GM10248 (cell line): ENCODE measurements around the gene PTMS.

Experiments
- CTCF ChIA-PET: fragments of 300-600 bp; sonication (Branson Sonifier 250); formaldehyde crosslinking; extraction: SDS; loops from one replicate; lab custom pipeline; 2021; ENCODE audit warnings: antibody characterized with exemption; lab: Yijun Ruan, JAX
- POLR2A ChIA-PET: fragments of 350-650 bp; sonication (Branson Sonifier 250); formaldehyde crosslinking; extraction: SDS; loops from one replicate; lab custom pipeline; 2020; ENCODE audit warnings: antibody characterized with exemption; lab: Yijun Ruan, JAX
- DNase-seq: peaks from one replicate; pipeline ENCODE4 v3.0.0; 2012; ENCODE audit errors: extremely low spot score
- CTCF ChIP-seq: IDR thresholded peaks from 2 replicates; pipeline ENCODE4 v1.5.1; 2012; ENCODE audit warnings: mild to moderate bottlenecking, low read depth; ENCODE audit errors: extremely low read depth, missing control alignments, control extremely low read depth

Gene PTMS

GRCh38 chr12:6773590-6774351, 7.6 kb downstream of the PTMS start:
- POLR2A ChIA-PET, result no interaction called here
- no peak for TF ChIP-seq CTCF
- CTCF ChIA-PET, result interaction anchor here (1.9 to 9.3 kb wide), 3 partner anchors 5 to 21 kb away, joined by 7 to 117 read pairs (median 64); partner anchors contain the start of genes LAG3, MLF2 and PTMS
- no peak for DNase-seq

GRCh38 chr12:6774499-6775062, 8.4 kb downstream of the PTMS start:
- POLR2A ChIA-PET, result interaction anchor here (0.6 kb wide), 1 partner anchor 13 kb away, joined by 3 read pairs; no protein-coding TSS in a partner anchor
- CTCF ChIA-PET, result interaction anchor here (0.9 to 9.3 kb wide), 4 partner anchors 6 to 22 kb away, joined by 3 to 117 read pairs (median 36); partner anchors contain the start of genes LAG3, MLF2 and PTMS
- TF ChIP-seq CTCF, result no peak
- DNase-seq, result no peak

- ChIA-PET POLR2A (interaction anchor here (0.6 to 1.8 kb wide), 2 partner anchors 12 to 92 kb away, joined by 3 to 5 read pairs; partner anchors contain the start of gene TPI1), CTCF (interaction anchor here (0.9 to 9.3 kb wide), 5 partner anchors 7 to 60 kb away, joined by 3 to 117 read pairs (median 4); partner anchors contain the start of genes LAG3, MLF2 and PTMS)
- no peak for TF ChIP-seq CTCF
- no peak for DNase-seq
These were observed 9.3 kb downstream of the PTMS start for GRCh38 chr12:6775185-6776174.

- no peak for DNase-seq
- POLR2A ChIA-PET, result interaction anchor here (1.1 to 1.8 kb wide), 2 partner anchors 10 to 90 kb away, joined by 3 to 5 read pairs; partner anchors contain the start of gene TPI1
- CTCF ChIA-PET, result interaction anchor here (1.0 to 9.3 kb wide), 9 partner anchors 9 to 173 kb away, joined by 3 to 117 read pairs (median 4); partner anchors contain the start of genes LAG3, MLF2 and PTMS
- no peak for TF ChIP-seq CTCF
These were observed 11.2 kb downstream of the PTMS start for GRCh38 chr12:6777386-6777785.

GRCh38 chr12:6778217-6778573, 12.0 kb downstream of the PTMS start:
- CTCF ChIA-PET, result interaction anchor here (0.7 to 9.3 kb wide), 20 partner anchors 10 to 174 kb away, joined by 3 to 117 read pairs (median 4); partner anchors contain the start of genes CD4, COPS7A, LAG3 and MLF2
- POLR2A ChIA-PET, result no interaction called here
- TF ChIP-seq CTCF, result no peak
- DNase-seq, result no peak
